BLaER1 treated with 17β-estradiol and CSF1 and Interleukin-3, amounts not matched to agents 10 nM and 100 nM (cell line): Measurements from ENCODE around the gene SLC25A12.

Experiments used
- H3K27ac ChIP-seq, 11 experiments: shearing (Covaris generic); formaldehyde crosslinking; 2 replicates each; pipeline ENCODE4 v1.8.1; 2022
- H3K27me3 ChIP-seq, 11 experiments: shearing (Covaris generic); formaldehyde crosslinking; 2 replicates each; pipeline ENCODE4 v1.8.1; 2022
- H3K36me3 ChIP-seq, 11 experiments: shearing (Covaris generic); formaldehyde crosslinking; 2 replicates each; pipeline ENCODE4 v1.8.1; 2022
- H3K4me1 ChIP-seq, 10 experiments: shearing (Covaris generic); formaldehyde crosslinking; 2 replicates each; pipeline ENCODE4 v1.8.1; 2022
- H3K4me2 ChIP-seq, 11 experiments: shearing (Covaris generic); formaldehyde crosslinking; 2 replicates each; pipeline ENCODE4 v1.8.1; 2022
- H3K4me3 ChIP-seq, 10 experiments: shearing (Covaris generic); formaldehyde crosslinking; 2 replicates each; pipeline ENCODE4 v1.8.1; 2022
- H3K9ac ChIP-seq, 11 experiments: shearing (Covaris generic); formaldehyde crosslinking; 2 replicates each; pipeline ENCODE4 v1.8.1; 2022
- H3K9me3 ChIP-seq, 11 experiments: shearing (Covaris generic); formaldehyde crosslinking; replicated peaks in 1 of 11; 2 replicates each; pipeline ENCODE4 v1.8.1; 2022
- H4K20me1 ChIP-seq, 11 experiments: shearing (Covaris generic); formaldehyde crosslinking; 2 replicates each; pipeline ENCODE4 v1.8.1; 2022
- Cebpa-rat ChIP-seq, 11 experiments: shearing (Covaris generic); IDR thresholded peaks; 2 replicates each; pipeline ENCODE4 v1.8.1; 2022

Gene SLC25A12

GRCh38 chr2:171846894-171847293 is 47.1 kb downstream of the SLC25A12 start:
- Histone ChIP-seq H3K36me3 (peaks cover 9 to 40% (median 23%) of the 10 kb centered on the region in 11 experiments; a peak in 21 of 22 replicates), H3K4me1 (0 out of 20 replicates have a peak, but pooled peaks cover 0 to 11% (median 0%) of the 10 kb centered on the region in 10 experiments), H3K4me2 (no peak overlapping the region), H3K27me3 (no peaks in the 10 kb centered on the region), H3K4me3 (no peak overlapping the region), H4K20me1 (no peaks in the 10 kb centered on the region), H3K27ac (no peak overlapping the region), H3K9me3 (peaks cover 0 to 7% (median 0%) of the 10 kb centered on the region in 11 experiments; a peak in 3 of 22 replicates), H3K9ac (no peak overlapping the region)
- TF ChIP-seq Cebpa-rat (IDR thresholded peaks at IDR 0.05) = no peak

- H4K20me1 ChIP-seq = no peaks in the 10 kb centered on the region
- H3K9ac ChIP-seq = no peak overlapping the region
- no peak overlapping the region for H3K4me2 ChIP-seq
- H3K27me3 ChIP-seq = no peaks in the 10 kb centered on the region
- no peak for TF ChIP-seq Cebpa-rat (IDR thresholded peaks at IDR 0.05)
- H3K4me1 ChIP-seq = no peaks in the 10 kb centered on the region
- no peak overlapping the region for H3K27ac ChIP-seq
- peaks cover 0 to 18% (median 0%) of the 10 kb centered on the region in 11 experiments; a peak in 4 of 22 replicates for H3K9me3 ChIP-seq
- H3K4me3 ChIP-seq = no peak overlapping the region
- H3K36me3 ChIP-seq = peaks cover 12 to 62% (median 32%) of the 10 kb centered on the region in 11 experiments
These were observed 52.0 kb downstream of the SLC25A12 start for GRCh38 chr2:171841996-171842395.

- H3K36me3 ChIP-seq = peaks cover 55 to 91% (median 68%) of the 10 kb centered on the region in 11 experiments
- H3K9me3 ChIP-seq = peaks cover 11 to 32% (median 22%) of the 10 kb centered on the region in 11 experiments
These were observed 56.3 kb downstream of the SLC25A12 start for GRCh38 chr2:171837736-171838135.

GRCh38 chr2:171836146-171836910 is 57.7 kb downstream of the SLC25A12 start:
- no peaks in the 10 kb centered on the region for H3K4me1 ChIP-seq
- no peak overlapping the region for H3K9ac ChIP-seq
- H3K4me2 ChIP-seq = no peak overlapping the region
- H3K9me3 ChIP-seq = peaks cover 25 to 37% (median 33%) of the 10 kb centered on the region in 11 experiments
- H3K36me3 ChIP-seq = peaks cover 59 to 91% (median 68%) of the 10 kb centered on the region in 11 experiments
- no peaks in the 10 kb centered on the region for H3K27me3 ChIP-seq
- H3K4me3 ChIP-seq = no peak overlapping the region
- H3K27ac ChIP-seq = no peak overlapping the region
- TF ChIP-seq Cebpa-rat (IDR thresholded peaks at IDR 0.05) = no peak
- H4K20me1 ChIP-seq = no peaks in the 10 kb centered on the region

More at GRCh38 chr2:171837736-171838135, 56.3 kb downstream of the SLC25A12 start:
- Histone ChIP-seq H3K27ac (no peak overlapping the region), H3K4me3 (no peak overlapping the region), H3K9ac (no peak overlapping the region), H3K4me1 (no peaks in the 10 kb centered on the region), H4K20me1 (no peaks in the 10 kb centered on the region), H3K27me3 (no peaks in the 10 kb centered on the region), H3K4me2 (no peak overlapping the region)
- no peak for TF ChIP-seq Cebpa-rat (IDR thresholded peaks at IDR 0.05)

GRCh38 chr2:171835386-171835785 is 58.7 kb downstream of the SLC25A12 start:
- Histone ChIP-seq H3K36me3 (peaks cover 64 to 95% (median 71%) of the 10 kb centered on the region in 11 experiments), H3K9me3 (peaks cover 35 to 46% (median 40%) of the 10 kb centered on the region in 11 experiments), H3K4me2 (no peak overlapping the region), H3K4me3 (no peak overlapping the region), H4K20me1 (no peaks in the 10 kb centered on the region), H3K27ac (no peak overlapping the region), H3K9ac (no peak overlapping the region), H3K4me1 (no peaks in the 10 kb centered on the region), H3K27me3 (no peaks in the 10 kb centered on the region)
- TF ChIP-seq Cebpa-rat (IDR thresholded peaks at IDR 0.05) = no peak

- H3K27me3 ChIP-seq = no peaks in the 10 kb centered on the region
- peaks cover 74 to 97% (median 81%) of the 10 kb centered on the region in 11 experiments for H3K36me3 ChIP-seq
- no peak overlapping the region for H3K27ac ChIP-seq
- no peak overlapping the region for H3K4me3 ChIP-seq
- H3K9ac ChIP-seq = no peak overlapping the region
- no peak for TF ChIP-seq Cebpa-rat (IDR thresholded peaks at IDR 0.05)
- H3K9me3 ChIP-seq = peaks cover 39 to 56% (median 48%) of the 10 kb centered on the region in 11 experiments
- H3K4me1 ChIP-seq = no peaks in the 10 kb centered on the region
- no peak overlapping the region for H3K4me2 ChIP-seq
- H4K20me1 ChIP-seq = no peaks in the 10 kb centered on the region
These were observed 59.8 kb downstream of the SLC25A12 start for GRCh38 chr2:171834286-171834685.

GRCh38 chr2:171832489-171832888 is 61.6 kb downstream of the SLC25A12 start:
- H3K27me3 ChIP-seq = no peaks in the 10 kb centered on the region
- no peak for TF ChIP-seq Cebpa-rat (IDR thresholded peaks at IDR 0.05)
- H3K4me3 ChIP-seq = peak overlapping the region in 4 of 10 experiments; percentile 6 to 33 (median 16); a peak in 4 of 20 replicates
- H3K9me3 ChIP-seq = peaks cover 39 to 72% (median 52%) of the 10 kb centered on the region in 11 experiments
- no peak overlapping the region for H3K27ac ChIP-seq
- H4K20me1 ChIP-seq = no peaks in the 10 kb centered on the region
- H3K36me3 ChIP-seq = peaks cover 84 to 100% (median 97%) of the 10 kb centered on the region in 11 experiments
- H3K4me2 ChIP-seq = no peak overlapping the region
- H3K4me1 ChIP-seq = no peaks in the 10 kb centered on the region
- no peak overlapping the region for H3K9ac ChIP-seq

- H4K20me1 ChIP-seq = no peaks in the 10 kb centered on the region
- no peak for TF ChIP-seq Cebpa-rat (IDR thresholded peaks at IDR 0.05)
- no peak overlapping the region for H3K4me2 ChIP-seq
- peaks cover 39 to 73% (median 52%) of the 10 kb centered on the region in 11 experiments for H3K9me3 ChIP-seq
- no peaks in the 10 kb centered on the region for H3K4me1 ChIP-seq
- no peaks in the 10 kb centered on the region for H3K27me3 ChIP-seq
- H3K27ac ChIP-seq = no peak overlapping the region
- H3K36me3 ChIP-seq = peaks cover 73 to 100% (median 91%) of the 10 kb centered on the region in 11 experiments
- H3K9ac ChIP-seq = no peak overlapping the region
- H3K4me3 ChIP-seq = no peak overlapping the region
These were observed 64.0 kb downstream of the SLC25A12 start for GRCh38 chr2:171830039-171830438.

- H3K9me3 ChIP-seq = peaks cover 0 to 18% (median 1%) of the 10 kb centered on the region in 11 experiments; a peak in 8 of 22 replicates
- no peak overlapping the region for H3K9ac ChIP-seq
- TF ChIP-seq Cebpa-rat (IDR thresholded peaks at IDR 0.05) = no peak
- no peak overlapping the region for H3K4me3 ChIP-seq
- no peaks in the 10 kb centered on the region for H3K27me3 ChIP-seq
- no peak overlapping the region for H3K27ac ChIP-seq
- no peak overlapping the region for H3K4me2 ChIP-seq
- H3K4me1 ChIP-seq = peaks cover 0 to 7% (median 0%) of the 10 kb centered on the region in 10 experiments; a peak in 1 of 20 replicates
- H4K20me1 ChIP-seq = no peaks in the 10 kb centered on the region
- H3K36me3 ChIP-seq = peaks cover 17 to 45% (median 34%) of the 10 kb centered on the region in 11 experiments
These were observed 70.0 kb downstream of the SLC25A12 start for GRCh38 chr2:171824086-171824485.
